SH-SY5Y (cell line): ENCODE results near the gene PPT1.

Experiments
- GATA2 ChIP-seq: IDR thresholded peaks from 2 replicates; pipeline ENCODE4 v1.6.1; 2011; ENCODE audit warnings: mild to moderate bottlenecking, low read depth, low read length
- GATA3 ChIP-seq: IDR thresholded peaks from 2 replicates; pipeline ENCODE4 v1.6.1; 2011; ENCODE audit warnings: low read depth, mild to moderate bottlenecking, low read length, moderate library complexity

The PPT1 gene

GRCh38 chr1:40034869-40035268, 62.2 kb downstream of the PPT1 start:
- TF ChIP-seq GATA3 (no peak), GATA2 (no peak)

DNA sequence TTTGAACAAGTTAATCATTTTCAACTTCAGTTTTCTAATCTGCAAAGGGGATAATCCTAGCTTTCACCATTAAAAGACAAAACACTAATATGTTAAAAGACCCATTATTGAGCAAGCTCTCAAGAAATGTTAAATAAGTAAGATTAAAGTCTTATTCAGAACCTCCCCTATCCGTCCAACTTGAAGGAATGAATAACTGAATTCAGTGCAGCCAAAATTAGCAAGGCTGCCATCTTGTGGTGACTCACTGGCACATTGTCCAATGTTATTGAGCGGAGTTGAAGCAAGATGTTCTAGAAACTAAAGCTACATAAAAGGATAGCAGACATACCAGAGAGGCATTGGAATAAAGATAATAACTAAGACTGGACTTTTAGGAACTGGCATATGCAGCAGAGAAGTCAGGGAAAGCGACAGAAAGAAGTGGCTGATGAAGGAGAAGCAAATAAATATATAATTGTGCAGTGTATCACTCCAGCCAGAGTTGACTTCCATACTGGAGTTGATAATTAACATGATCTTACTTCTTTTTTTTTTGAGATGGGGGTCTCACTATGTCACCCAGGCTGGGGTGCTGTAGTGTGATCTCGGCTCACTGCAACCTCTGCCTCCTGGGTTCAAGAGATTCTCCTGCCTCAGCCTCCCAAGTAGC, 64.7 kb downstream of the PPT1 start:
- TF ChIP-seq GATA3 = no peak
- TF ChIP-seq GATA2 = no peak

DNA sequence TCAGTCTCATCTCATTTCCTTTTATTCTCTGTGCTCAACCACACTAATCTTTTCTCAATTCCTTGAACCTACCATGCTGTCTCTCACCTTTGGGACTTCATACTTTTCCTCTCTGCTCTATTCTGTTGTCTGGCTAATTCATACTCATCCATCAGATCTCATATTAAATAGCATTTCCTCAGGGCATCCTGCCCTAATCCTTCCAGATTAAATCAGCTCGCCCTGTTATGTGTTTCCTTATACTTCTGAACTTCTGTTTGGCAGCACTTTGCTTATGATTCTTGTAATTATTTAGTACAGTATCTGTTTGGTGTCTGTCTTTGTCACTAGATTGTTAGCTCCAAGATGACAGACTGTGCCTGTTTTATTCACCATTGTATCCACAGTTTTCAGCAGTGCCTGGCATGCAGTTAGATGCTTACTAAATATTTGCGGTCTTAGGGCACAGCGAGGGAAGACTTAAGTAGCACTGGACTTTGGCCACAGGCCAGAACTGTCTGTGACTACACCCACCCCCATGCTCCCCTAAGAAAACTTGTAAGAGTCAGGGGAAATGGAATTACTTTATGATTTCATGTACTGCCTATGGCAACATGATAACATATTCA, 66.4 kb downstream of the PPT1 start:
- TF ChIP-seq GATA3 (no peak), GATA2 (no peak; the same call in 1 of the 2 replicates)

- TF ChIP-seq GATA2 = no peak
- no peak for TF ChIP-seq GATA3
These were observed 67.4 kb downstream of the PPT1 start for GRCh38 chr1:40029608-40030007.

DNA sequence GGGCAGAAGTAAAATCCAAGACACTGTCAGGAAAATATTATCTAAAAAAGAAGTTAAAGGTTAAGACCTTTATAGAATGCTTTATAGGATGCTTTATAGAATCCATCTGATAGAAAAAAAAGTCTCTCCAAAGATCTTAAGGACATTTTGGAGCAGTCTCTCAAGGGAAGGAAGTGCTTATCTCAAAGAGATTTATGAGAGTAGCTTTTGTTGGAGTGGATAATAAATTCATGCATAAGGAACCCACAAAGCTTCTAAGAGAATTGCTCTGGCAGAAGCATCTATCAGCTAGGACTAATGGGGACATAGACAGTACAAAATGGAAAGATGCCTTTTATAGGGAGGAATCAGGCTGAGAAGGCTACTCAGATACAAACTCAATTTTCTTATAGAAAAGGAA, 69.4 kb downstream of the PPT1 start:
- TF ChIP-seq GATA3 (no peak), GATA2 (no peak)

GRCh38 chr1:40024671-40025070, 72.4 kb downstream of the PPT1 start:
- TF ChIP-seq GATA2 = no peak
- no peak for TF ChIP-seq GATA3

DNA sequence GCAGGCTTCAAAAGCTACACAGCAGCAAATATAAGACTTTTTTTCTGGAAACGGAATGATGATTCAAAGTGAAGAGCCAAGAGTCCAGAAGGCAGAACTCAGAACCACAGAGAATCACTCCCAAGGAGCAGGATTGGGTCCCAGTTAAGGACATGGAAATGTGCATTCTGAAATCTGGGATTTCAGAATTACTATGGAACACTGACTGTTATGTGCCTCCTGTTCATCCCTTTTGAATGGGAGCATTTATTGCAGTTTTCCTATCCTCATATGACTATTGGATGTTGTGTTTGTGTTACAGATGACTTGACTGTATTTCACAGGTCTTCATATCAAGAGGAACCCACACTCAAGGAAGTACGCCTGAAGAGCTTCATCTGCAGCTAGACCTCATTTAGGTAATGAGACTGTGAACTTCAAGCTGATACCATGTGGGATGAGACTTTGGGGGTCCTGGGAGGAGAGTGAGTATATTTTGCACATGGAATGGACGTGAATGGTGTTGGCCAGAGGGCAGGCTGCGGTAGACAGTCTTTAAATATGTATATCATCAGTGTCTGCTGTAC, 73.6 kb downstream of the PPT1 start:
- no peak for TF ChIP-seq GATA2
- no peak for TF ChIP-seq GATA3
